Suprapubic skin (tissue), 4 donors: ENCODE measurements around the gene YWHAQ. TPM values are rescaled to one million over a fixed set of nuclear protein-coding genes. Genes with fewer than 3 reads are reported as not detected.
"Not testable (repeated sequence)": the region's sequence is repeated elsewhere in the genome, so short reads cannot be mapped to it uniquely, and the experiment has no call there.

Experiments
- DNase-seq, 2 donors: peaks; one replicate each; pipeline ENCODE4 v3.0.0-alpha.2; 2019; ENCODE audit warnings: low spot score in 2 of 2
- H3K27ac ChIP-seq: fragments of 200-600 bp; sonication (generic); one replicate; pipeline ENCODE4 v1.5.1; 2019
- H3K27me3 ChIP-seq: fragments of 200-600 bp; sonication (generic); one replicate; pipeline ENCODE4 v1.5.1; 2019
- H3K36me3 ChIP-seq: fragments of 200-600 bp; sonication (generic); one replicate; pipeline ENCODE4 v1.5.1; 2019
- H3K4me1 ChIP-seq: fragments of 200-600 bp; sonication (generic); one replicate; pipeline ENCODE4 v1.5.1; 2019
- H3K4me3 ChIP-seq: fragments of 200-600 bp; sonication (generic); one replicate; pipeline ENCODE4 v1.5.1; 2019; ENCODE audit warnings: mild to moderate bottlenecking
- H3K9me3 ChIP-seq: fragments of 200-600 bp; sonication (generic); one replicate; pipeline ENCODE4 v1.5.1; 2019
- CTCF ChIP-seq, 2 donors: fragments of 200-600 bp in 1 of 2; fragments of 450-650 bp in 1 of 2; sonication (generic) in 1 of 2; IDR thresholded peaks; one replicate each; pipeline ENCODE4 v1.5.1; 2016 to 2019; ENCODE audit warnings: antibody characterized with exemption in 2 of 2, mild to moderate bottlenecking in 1 of 2, moderate library complexity in 1 of 2
- EP300 ChIP-seq: sonication (generic); formaldehyde crosslinking; IDR thresholded peaks from one replicate; pipeline ENCODE4 v1.6.1; 2017; ENCODE audit warnings: antibody characterized with exemption
- POLR2A ChIP-seq, 2 donors: fragments of 450-650 bp; IDR thresholded peaks; one replicate each; pipeline ENCODE4 v1.6.1; 2017; ENCODE audit warnings: antibody characterized with exemption in 2 of 2, mild to moderate bottlenecking in 2 of 2, moderate library complexity in 2 of 2
- POLR2AphosphoS5 ChIP-seq, 3 donors: sonication (generic); formaldehyde crosslinking; IDR thresholded peaks; one replicate each; pipeline ENCODE4 v1.6.1; 2017; ENCODE audit warnings: antibody characterized with exemption in 3 of 3
- WGBS: methylation state at CpG from one replicate; pipeline ENCODE4 v1.1.5; 2018; 5-methylcytosine and 5-hydroxymethylcytosine counted together
- total RNA-seq, 4 donors: library from RNA; depleted of rRNA; stranded (reverse); fragments of >200 nt; gene quantifications; one replicate each; pipeline ENCODE4 v1.1.0, GENCODE V29; 2016

YWHAQ gene
- total RNA-seq, 4 donors from 2014 or later: 84.6 to 172 (median 165) TPM

GRCh38 chr2:9555297-9556120 is 75.3 kb downstream of the YWHAQ start, which contains the start of gene ADAM17:
TSS of gene ADAM17 (minus strand) at chr2:9555830. CDS start at chr2:9555605, 225 bp downstream.
- Histone ChIP-seq H3K27me3 (no peaks in the 10 kb centered on the region), H3K4me1 (peaks cover 61% of the 10 kb centered on the region), H3K9me3 (no peaks in the 10 kb centered on the region), H3K36me3 (no peaks in the 10 kb centered on the region), H3K4me3 (peak within 1 kb of the TSS; percentile 75), H3K27ac (peak within 1 kb of the TSS; percentile 96)
- WGBS: 0% methylated on average over 12 of the region's 73 CpGs
- DNase-seq: peak; percentile 98 to 99
- TF ChIP-seq POLR2A (IDR thresholded peaks at IDR 0.05) (peak in 1 of 2 donors; percentile 91), CTCF (IDR thresholded peaks at IDR 0.05) (peak; percentile 16 to 50), EP300 (no peak), POLR2AphosphoS5 (IDR thresholded peaks at IDR 0.05) (peak; percentile 31 to 79 (median 78))

DNA sequence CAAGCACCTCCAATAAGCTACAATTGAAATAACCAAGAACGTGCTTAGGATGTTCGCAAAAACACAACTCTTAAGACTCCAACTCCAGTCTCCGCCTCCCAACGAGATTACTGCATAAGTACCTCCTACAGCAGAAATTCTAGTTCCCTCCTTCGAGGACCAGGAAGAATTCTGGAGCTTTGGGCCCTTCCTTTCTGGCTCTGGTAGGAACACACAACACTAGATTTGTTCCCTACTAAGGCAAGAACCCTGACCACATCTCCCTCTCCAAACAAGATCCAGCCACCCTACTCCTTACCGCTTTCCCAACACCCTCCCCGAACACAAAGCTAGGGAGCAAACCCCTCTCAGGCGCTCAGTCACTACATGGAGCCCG is 75.9 kb downstream of the YWHAQ start:
- Histone ChIP-seq H3K27me3 (no peaks in the 10 kb centered on the region), H3K4me1 (peaks cover 64% of the 10 kb centered on the region), H3K36me3 (no peaks in the 10 kb centered on the region), H3K4me3 (peak overlapping the region; percentile 75), H3K27ac (peak overlapping the region; percentile 96), H3K9me3 (no peaks in the 10 kb centered on the region)
- no peak for DNase-seq
- WGBS: under 1% methylated on average over 9 of the region's 9 CpGs
- TF ChIP-seq EP300 (no peak), POLR2A (IDR thresholded peaks at IDR 0.05) (no peak), POLR2AphosphoS5 (IDR thresholded peaks at IDR 0.05) (no peak), CTCF (IDR thresholded peaks at IDR 0.05) (no peak)

GRCh38 chr2:9552219-9553178 is 78.3 kb downstream of the YWHAQ start:
- no peak for DNase-seq
- WGBS: 17% methylated on average over 2 of the region's 2 CpGs
- no peaks in the 10 kb centered on the region for H3K9me3 ChIP-seq
- TF ChIP-seq CTCF (IDR thresholded peaks at IDR 0.05): no peak
- H3K4me1 ChIP-seq: peaks cover 66% of the 10 kb centered on the region
- H3K27ac ChIP-seq: peak overlapping the region; percentile 77
- H3K36me3 ChIP-seq: no peaks in the 10 kb centered on the region
- H3K27me3 ChIP-seq: no peaks in the 10 kb centered on the region
- H3K4me3 ChIP-seq: no peak overlapping the region

- WGBS: 85% methylated on average over 7 of the region's 7 CpGs
- peaks cover 61% of the 10 kb centered on the region for H3K4me1 ChIP-seq
- H3K27me3 ChIP-seq, H3K4me3 ChIP-seq, H3K36me3 ChIP-seq, DNase-seq, H3K27ac ChIP-seq, H3K9me3 ChIP-seq: not testable (repeated sequence)
These were observed 79.9 kb downstream of the YWHAQ start for GRCh38 chr2:9550859-9551391.

GRCh38 chr2:9549420-9549819 is 81.4 kb downstream of the YWHAQ start:
- Histone ChIP-seq H3K4me3 (no peak overlapping the region), H3K27me3 (no peaks in the 10 kb centered on the region), H3K9me3 (no peaks in the 10 kb centered on the region), H3K27ac (no peak overlapping the region), H3K4me1 (peaks cover 67% of the 10 kb centered on the region), H3K36me3 (no peaks in the 10 kb centered on the region)
- no peak for TF ChIP-seq POLR2AphosphoS5 (IDR thresholded peaks at IDR 0.05)
- TF ChIP-seq POLR2A (IDR thresholded peaks at IDR 0.05): no peak
- TF ChIP-seq CTCF (IDR thresholded peaks at IDR 0.05): no peak
- TF ChIP-seq EP300: no peak
- no peak for DNase-seq
- 93% methylated on average over 9 of the region's 9 CpGs for WGBS
